Measurements from ENCODE around the gene YWHAE.
"Not testable (repeated sequence)": the region's sequence is repeated elsewhere in the genome, so short reads cannot be mapped to it uniquely, and the experiment has no call there.

The YWHAE gene

DNA sequence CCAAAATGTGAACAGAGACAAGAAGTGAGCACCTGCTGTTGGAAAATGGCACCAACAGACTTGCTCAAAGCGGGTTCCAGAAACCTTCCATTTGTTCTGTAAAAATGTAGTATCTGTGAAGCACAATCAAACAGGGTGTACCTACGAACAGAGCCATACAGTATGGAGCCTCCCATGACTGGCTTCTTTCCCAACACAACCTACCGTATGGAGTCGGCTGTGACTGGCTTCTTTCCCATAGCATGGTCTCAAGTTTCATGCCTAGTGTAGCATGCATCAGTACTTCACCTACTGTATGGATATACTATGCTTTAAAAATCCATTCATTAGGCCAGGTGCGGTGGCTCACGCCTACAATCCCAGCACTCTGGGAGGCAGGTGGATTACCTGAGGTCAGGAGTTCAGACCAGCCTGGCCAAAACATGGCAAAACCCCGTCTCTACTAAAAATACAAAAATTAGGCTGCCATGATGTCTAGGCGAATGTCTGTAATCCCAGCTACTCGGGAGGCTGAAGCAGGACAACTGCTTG lies 26.2 kb downstream of the YWHAE start:
- no peak for DNase-seq

DNA sequence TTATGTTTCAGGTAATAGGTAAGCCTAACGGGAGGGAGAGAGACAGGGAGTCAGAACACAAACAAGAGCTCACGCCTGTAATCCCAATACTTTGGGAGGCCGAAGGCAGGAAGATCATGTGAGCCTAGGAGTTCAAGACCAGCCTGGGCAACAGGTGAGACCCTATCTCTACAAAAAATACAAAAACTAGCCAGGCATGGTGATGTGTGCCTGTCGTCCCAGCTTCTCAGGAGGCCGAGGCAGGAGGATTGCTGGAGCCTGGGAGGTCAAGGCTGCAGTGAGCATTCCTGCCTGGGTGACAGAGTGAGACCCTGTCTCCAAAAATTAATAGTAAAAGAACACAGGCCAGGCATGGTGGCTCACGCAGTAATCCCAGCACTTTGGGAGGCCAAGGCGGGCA lies 27.4 kb downstream of the YWHAE start:
- no peak for DNase-seq

DNA sequence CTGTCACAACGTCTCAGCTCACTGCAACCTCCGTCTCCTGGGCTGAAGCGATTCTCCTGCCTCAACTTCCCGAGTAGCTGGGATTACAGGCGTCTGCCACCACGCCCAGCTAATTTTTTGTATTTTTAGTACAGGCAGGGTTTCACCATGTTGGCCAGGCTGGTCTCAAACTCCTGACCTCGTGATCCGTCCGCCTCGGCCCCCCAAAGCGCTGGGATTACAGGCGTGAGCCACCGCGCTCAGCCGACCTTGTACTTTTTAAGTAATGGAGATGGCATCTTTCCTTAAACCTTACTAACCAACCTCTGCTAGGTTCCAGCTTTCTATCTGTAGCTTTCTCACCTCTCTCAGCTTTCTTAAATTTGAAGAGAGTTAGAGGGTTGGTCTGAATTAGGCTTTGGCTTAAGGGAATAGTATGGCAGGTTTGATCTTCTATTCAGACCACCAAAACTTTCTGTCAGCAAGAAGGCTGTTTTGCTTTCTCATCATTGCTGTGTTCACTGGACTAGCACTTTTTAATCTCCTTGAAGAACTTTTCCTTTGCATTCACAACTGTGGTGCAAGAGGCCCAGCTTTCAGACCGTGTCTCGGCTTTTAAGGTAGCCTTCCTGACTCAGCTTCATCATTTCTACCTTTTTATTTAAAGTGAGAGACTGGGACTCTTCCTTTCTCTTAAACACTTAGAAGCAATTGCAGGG lies 28.0 kb downstream of the YWHAE start:
- no peak for DNase-seq

DNA sequence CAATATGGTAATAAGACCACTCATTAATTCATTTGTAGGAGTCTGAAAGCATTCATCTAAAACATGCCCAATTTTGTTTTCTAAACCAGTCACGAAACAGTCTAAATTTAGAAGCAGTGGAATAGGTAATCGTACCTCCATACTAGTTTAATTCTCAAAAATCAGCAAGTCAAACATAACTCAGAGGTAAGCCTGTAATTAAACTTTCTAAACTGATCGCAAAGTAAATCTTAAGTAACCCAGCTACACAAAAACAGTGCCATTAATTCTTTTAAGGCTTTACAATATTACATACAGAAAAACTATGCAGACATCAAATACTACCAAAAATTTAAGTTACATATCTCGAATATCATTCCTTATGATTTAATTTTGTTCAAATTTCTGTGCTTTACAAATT lies 31.4 kb downstream of the YWHAE start:
- no peak for DNase-seq

DNA sequence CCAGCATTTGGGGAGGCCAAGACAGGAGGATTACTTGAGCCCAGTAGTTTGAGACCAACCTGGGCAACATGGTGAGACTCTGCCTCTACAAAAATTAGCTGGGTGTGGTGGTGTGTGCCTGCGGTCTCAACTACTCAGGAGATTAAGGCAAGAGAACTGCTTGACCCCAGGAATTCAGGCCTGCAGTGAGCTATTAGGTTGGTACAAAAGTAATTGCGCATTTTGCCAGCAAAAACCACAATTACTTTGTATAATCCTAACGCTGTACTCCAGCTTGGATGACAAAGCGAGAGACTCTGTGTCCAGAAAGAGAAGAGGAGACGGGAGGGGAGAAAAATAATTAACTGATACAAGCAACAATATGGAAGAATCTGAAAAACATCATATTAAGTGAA lies 32.7 kb downstream of the YWHAE start:
- no peak for DNase-seq

DNA sequence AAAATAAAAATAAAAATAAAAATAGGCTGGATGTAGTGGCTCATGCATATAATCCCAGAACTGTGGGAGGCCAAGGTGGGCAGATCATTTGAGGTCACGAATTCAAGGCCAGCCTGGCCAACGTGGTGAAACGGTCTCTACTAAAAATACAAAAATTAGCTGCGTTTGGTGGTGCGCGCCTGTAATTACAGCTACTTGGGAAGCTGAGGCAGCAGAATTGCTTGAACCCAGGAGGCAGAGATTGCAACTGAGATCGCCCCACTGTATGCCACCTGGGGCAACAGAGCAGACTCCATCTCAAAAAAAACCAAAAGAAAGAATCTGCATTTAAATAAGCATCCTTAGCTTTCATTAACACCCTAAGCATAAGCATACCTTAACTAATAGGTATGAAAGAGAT lies 33.8 kb downstream of the YWHAE start:
- no peak for DNase-seq

DNA sequence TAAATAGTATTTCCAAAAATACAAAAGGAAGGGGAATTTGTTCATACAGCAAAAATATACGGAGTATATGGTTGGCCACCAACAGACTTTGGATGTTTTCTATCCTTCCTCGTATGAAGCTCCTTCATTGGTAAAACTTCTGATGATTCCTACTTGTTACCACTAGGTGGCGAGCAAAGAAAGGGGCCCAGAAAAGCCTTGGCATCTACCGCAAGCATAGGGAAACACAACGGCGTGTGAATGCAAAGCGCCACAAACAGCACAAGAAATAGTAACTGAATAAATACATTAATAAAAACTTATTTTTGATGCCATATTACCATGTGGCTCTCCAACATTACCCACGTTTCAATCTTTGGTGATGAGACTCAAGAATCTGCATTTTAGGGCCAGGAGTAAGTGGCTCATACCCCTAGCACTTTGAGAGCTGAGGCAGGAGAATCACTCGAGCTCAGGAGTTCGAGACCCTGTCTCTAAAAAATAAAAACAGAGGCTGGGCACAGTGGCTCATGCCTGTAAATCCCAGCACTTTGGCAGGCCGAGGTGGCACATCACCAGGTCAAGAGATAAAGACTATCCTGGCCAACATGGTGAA lies 34.5 kb downstream of the YWHAE start:
- DNase-seq, result peak in 1 of 2 experiments; percentile 66

DNA sequence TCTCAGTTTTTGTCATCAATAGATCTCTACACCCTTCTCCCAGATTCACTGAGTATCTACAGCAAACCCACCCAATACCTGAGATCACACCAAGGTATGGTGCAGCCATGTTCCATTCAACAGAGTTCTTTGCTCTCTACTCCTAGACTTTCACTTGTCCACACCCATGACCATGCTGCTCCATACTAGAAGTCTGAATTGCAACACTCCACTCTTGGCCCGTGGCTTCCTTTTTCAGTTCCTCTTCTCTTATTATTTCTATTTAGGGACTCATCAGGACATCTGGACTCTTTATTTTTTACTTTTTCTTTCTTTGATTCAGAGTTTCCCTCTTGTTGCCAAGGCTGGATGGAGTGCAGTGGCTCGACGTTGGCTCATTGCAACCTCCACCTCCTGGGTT lies 37.1 kb downstream of the YWHAE start:
- DNase-seq, result no peak

DNA sequence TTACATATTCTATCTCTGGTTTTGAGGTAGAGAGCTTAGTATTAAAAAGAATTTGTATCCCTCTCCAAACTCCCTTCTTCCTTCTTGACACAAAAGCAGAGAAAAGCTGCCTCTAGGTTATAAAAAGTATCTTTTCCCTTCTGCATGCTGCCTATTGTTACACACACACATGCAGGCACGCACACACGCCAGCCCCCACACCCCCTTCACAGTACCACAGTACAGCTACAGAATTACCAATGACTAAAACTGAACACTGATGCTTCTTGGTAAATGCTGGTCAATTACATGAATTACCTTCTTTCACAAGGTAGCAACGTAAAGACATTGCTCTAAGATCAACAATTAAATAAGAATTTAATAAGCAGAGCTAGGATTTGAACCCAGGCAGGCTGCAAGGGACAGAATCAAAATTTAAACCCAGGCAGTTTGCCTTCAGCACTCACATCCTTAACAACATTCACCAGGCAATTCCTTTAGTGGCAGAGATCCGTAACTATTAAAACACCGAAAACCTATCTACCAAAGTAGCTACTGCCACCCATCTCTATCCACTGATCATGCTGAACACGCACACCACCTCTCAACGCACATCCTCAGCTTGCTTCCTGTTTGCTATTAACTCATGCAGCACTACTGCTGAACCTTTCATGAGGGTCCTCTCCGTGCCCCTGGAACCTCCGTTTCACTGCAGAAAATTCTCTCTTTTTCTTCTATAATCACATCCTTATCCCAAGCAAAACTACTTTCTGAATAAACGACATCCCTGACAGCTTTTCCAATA lies 37.8 kb downstream of the YWHAE start:
- no peak for DNase-seq

DNA sequence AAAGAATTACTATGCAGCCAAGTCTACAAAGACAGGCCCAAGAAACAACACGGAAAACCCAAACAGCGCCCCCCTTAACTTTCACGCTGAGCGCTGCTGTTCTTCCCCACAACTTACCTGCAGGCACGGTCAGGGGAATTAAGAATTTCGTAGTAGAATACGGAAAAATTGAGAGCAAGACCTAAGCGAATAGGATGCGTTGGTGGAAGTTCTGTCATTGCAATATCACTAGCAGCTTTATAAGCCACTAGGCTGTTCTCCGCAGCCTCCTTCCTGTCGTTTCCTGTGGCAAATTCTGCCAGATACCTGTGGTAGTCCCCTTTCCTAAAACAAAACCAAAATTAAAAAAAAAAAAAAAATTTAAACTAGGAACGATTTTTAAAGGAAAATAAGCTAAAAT lies 39.0 kb downstream of the YWHAE start:
- DNase-seq, result no peak

DNA sequence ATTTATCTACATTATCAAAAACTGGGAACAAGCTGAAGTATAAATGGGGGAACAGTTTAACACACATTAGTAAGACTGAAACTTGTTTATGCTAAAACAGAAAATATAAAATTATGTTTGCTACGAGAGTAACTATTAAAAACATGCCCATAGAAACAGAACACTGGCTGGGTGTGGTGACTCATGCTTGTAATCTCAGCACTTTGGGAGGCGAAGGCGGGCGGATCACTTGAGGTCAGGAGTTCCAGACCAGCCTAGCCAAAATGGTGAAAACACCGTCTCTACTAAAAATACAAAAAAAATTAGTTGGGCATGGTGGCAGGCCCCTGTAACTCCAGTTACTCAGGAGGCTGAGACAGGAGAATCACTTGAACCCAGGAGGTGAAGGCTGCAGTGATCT lies 39.7 kb downstream of the YWHAE start:
- DNase-seq, result not testable (repeated sequence)

DNA sequence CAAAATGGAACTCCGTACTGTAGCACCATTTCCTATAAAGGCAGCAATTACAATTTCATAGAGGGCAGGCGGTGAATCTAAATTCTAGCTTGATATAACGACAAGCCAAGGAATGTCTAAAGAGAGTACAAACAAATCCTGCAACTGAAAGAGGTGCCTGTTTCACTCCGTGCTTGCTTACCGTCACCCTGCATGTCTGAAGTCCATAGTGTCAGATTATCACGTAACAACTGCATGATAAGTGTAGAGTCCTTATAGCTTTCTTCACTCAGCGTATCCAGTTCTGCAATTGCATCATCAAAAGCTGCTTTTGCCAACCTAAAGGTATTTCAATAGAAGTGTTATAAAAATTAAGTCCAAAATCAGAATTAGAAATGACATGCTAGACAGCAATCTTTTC lies 46.0 kb downstream of the YWHAE start:
- no peak for DNase-seq

DNA sequence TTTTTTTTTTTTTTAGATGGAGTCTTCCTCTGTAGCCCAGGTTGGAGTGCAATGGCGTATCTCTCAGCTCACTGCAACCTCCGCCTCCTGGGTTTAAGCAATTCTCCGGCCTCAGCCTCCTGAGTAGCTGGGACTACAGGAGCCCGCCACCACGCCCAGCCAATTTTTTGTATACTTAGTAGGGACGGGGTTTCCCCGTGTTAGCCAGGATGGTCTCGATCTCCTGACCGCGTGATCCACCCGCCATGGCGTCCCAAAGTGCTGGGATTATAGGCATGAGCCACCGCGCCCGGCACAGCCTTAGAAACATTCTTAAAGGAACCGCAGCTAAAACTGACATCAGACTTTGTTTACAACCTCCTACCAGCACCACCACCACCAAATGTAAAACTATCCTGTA lies 47.5 kb downstream of the YWHAE start:
- DNase-seq, result not testable (repeated sequence)

DNA sequence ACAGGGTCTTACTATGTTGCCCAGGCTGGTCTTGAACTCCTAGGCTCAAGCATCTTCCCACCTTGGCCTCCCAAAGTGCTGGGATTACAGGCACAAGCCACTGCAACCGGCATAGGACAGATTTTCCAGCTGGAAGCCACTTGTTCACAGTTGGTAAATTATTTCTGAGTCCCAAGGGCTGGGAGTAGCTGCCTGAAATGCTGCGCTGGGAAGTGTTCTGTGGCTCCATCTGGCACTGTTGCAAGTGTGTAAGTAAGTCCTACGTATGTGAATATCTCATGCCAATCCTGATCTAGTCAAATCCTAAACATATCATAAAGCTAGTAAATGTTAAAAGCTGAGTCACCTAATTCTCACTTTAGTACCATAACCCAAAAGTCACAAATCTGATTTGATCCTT lies 48.1 kb downstream of the YWHAE start:
- DNase-seq, result no peak

DNA sequence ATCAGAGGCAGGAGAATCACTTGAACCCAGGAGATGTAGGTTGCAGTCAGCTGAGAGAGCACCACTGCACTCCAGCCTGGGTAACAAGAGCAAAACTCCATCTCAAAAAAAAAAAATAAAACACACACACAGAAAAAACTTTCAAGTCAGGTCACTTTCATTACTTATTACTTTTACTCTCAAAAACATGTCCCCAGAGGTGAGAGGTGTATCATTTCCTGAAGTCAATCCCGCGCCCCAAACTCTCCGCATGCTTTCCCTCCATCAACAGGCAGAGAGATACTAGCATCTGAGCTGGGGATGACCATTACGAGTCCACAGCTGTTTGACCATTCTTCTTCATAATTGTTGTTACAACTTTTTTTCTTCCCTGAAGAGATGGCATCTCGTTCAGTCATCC lies 48.7 kb downstream of the YWHAE start:
- DNase-seq, result no peak

DNA sequence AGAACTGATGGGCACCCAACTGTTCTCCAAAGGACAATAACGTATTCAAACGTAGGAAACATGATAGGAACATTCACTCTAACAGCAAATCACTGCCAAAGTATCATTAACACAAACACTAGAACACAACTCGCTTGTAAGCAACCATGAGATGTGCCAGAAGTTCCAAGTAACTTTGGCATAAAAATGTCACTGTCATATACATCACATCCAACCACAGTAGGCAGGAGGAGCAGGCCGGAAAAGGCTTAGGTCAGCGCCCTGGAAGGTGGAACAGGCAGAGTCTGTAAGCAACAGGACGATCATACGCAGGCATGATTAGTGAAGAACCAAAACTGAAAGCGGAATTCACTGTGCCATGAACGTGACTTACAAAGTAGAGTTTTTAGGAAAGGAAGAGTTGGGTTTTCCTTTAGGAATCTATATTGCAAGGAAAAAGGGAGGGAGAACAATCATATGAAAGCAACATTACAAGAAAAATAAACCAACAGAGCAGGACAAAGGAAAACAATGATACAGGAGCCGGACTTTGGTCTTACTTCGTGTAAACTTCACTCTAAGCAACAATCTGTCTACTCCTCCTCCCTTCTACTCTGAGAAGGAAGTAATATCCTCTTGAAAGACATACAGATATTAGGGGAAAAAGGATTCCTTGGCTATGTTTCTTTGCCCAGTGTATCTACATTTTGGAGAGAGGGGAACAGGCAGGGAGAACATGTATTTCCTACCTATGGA lies 52.3 kb downstream of the YWHAE start:
- DNase-seq, result no peak

DNA sequence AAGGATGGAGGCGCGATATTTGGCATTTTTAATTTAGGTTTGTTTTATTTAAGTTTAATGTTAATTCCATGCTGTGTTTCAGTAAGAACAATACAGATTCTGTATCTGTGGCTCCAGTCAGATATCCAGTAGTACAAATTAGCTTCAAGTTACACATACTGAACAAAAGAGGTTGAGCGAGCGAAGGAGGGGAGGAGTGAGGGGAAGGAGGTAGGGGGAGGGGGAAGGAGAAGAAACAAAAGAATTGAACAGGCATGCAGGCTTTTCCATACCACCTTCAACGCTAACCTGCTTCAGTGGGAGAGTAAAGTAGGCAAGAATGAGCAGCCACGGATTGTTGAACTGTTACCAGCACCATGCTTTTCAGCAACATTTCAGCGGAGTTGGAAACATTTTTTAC lies 55.5 kb downstream of the YWHAE start:
- DNase-seq, result no peak

DNA sequence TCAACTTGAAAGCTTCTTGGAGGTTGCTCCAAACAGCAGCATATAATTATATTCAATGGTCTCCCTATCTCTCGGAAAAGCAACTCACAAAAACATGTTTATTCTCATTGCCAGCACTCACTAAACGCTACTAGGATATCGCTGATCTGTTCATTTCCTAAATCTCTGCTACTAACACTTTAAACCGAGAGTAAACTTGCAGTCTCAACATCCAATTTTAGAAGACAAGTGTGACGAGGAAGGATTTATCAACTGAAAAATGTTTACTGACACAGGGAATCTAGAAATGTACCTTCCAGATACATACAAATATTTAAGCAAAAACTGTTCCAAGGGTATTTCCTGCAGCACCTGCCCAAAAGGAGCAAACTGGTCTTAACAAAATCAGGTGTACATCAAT lies 56.5 kb downstream of the YWHAE start:
- DNase-seq, result no peak

DNA sequence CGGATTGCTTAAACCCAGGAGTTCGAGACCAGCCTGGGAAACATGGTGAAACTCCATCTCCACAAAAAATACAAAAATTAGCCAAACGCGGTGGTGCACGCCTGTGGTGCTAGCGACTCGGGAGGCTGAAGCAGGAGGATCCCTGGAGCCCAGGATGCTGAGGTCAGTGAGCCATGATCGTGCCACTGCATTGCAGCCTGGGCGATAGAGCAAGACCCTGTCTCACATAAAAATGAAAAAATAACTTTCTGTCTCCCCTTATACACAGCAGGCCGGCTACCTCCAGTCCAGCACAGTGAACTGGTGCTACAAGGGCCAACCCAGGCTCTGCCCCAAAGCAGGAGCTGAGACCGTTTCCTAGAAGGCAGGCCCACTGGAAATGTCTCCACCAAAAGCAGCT lies 59.7 kb downstream of the YWHAE start:
- DNase-seq, result no peak

DNA sequence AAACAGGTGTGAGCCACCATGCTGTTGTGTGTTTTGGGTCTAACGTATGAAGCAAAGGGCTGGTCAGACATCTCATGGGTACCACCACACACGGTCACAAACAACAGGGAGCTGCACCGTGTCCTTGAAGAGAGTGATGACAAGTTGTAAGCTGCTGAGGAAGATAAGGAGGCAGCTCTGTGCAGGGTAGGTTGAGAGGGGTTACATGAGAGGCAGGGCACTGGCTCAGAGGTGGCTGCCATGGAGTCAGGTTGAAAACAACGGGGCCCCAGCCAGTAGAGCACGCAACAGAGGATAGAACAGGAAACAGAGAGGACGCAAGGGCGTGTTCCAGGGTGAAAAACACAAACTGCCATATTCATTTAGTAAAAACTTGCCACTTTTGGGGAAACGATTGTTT lies 68.3 kb downstream of the YWHAE start:
- no peak for DNase-seq

DNA sequence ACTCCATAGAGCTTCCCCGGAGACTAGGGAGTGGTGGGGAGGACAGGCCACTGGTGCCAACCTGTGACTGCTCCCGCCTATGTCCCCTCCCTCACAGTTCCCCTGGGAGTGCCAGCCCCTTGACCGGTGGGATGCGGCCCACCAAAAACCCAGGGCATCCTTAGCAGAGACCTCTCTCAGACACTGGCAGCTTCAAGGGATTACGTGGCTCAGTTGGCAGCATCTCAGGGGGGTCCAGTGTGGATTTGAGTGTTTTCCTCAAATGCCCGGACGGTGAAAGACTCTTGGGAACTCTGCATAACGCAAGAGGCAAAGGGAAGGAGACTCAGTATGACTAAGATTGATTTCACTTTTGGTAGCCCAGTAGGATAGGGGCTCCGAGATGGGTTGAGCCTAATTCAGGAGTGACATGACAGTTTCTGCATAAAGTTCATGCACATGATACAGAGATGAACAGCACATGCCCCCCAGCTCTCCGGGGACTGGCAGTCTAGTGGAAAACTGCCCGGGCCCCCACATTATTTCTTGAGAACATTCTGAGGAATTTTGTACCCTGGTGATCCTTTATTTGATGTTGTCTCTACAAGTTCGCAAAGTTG lies 70.2 kb downstream of the YWHAE start:
- no peak for DNase-seq

DNA sequence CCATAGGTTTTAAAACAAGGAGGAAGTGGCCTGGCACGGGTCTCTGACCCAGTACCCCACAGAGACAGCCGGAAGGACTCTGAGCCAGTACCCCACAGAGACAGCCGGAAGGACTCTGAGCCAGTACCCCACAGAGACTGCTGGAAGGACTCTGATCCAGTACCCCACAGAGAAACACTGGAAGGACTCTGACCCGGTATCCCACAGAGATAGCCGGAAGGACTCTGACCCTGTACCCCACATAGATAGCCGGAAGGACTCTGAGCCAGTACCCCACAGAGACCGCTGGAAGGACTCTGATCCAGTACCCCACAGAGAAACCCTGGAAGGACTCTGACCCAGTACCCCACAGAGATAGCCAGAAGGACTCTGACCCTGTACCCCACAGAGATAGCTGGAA lies 71.6 kb downstream of the YWHAE start:
- no peak for DNase-seq

DNA sequence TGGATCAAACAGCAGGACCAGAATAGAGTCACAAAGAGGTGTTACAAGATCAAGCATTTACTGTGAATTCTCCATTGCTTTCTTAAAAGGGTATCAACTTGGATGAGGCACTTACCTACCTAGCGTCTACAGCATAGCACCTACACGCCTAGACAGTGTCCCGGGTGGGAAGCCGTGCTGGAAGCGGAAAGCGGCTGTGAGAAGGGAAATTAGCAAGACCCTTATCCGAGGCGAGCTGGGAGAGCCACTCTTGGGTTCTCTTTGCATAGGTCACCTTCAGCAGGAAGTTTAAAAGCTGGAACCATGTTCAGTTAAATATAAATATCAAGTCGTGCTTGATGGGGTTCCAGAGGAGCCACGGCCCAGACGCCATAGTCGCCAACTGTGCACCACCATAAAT lies 74.3 kb downstream of the YWHAE start:
- no peak for DNase-seq
